Large intestine (tissue), 3 donors: Measurements from ENCODE around the gene YIPF2. TPM values are rescaled to one million over a fixed set of nuclear protein-coding genes. Genes with fewer than 3 reads are reported as not detected.

Experiments
- DNase-seq, 2 donors: peaks; one replicate each; pipeline versions ENCODE4 v3.0.0 to v3.0.0-alpha.2; 2013
- H3K27ac ChIP-seq: one replicate; pipeline ENCODE4 v1.5.1; 2013; ENCODE audit warnings: low read length
- H3K27me3 ChIP-seq: 2 replicates; pipeline ENCODE4 v1.6.1; 2013; ENCODE audit warnings: low read length; ENCODE audit not compliant: control insufficient read depth, insufficient read depth
- H3K36me3 ChIP-seq: 2 replicates; pipeline ENCODE4 v1.6.1; 2013; ENCODE audit warnings: low read length; ENCODE audit not compliant: control insufficient read depth, insufficient read depth
- H3K4me1 ChIP-seq: one replicate; pipeline ENCODE4 v1.6.1; 2013; ENCODE audit warnings: low read length; ENCODE audit not compliant: control insufficient read depth, insufficient read depth
- H3K4me3 ChIP-seq: one replicate; pipeline ENCODE4 v1.5.1; 2013; ENCODE audit warnings: low read length
- H3K9me3 ChIP-seq: one replicate; pipeline ENCODE4 v1.6.1; 2013; ENCODE audit warnings: mild to moderate bottlenecking, low read depth, low read length, moderate library complexity; ENCODE audit not compliant: control insufficient read depth
- WGBS: methylation state at CpG from one replicate; pipeline ENCODE4 v1.1.5; 2013; ENCODE audit warnings: low lambda C conversion rate; ENCODE audit not compliant: insufficient coverage; 5-methylcytosine and 5-hydroxymethylcytosine counted together
- polyA plus RNA-seq: library from polyadenylated mRNA; unstranded; fragments of 120-200 nt; gene quantifications from one replicate; pipeline ENCODE4 v1.2.1, GENCODE V29; 2013

YIPF2 gene
- polyA plus RNA-seq, 1 donor, result 48.6 TPM

- peaks cover 80% of the 10 kb centered on the region for H3K36me3 ChIP-seq
These were observed 7.1 kb downstream of the YIPF2 start for GRCh38 chr19:10921199-10921909.

GRCh38 chr19:10920781-10921180 lies 7.7 kb downstream of the YIPF2 start:
- Histone ChIP-seq H3K4me1 (peaks cover 3% of the 10 kb centered on the region), H3K36me3 (peaks cover 86% of the 10 kb centered on the region), H3K27me3 (no peaks in the 10 kb centered on the region), H3K27ac (no peak overlapping the region), H3K4me3 (no peak overlapping the region), H3K9me3 (no peaks in the 10 kb centered on the region)
- no peak for DNase-seq
- no CpG with 5 or more reads among the region's 16 CpGs for WGBS

More at GRCh38 chr19:10921199-10921909, 7.1 kb downstream of the YIPF2 start:
- Histone ChIP-seq H3K27me3 (no peaks in the 10 kb centered on the region), H3K27ac (no peak overlapping the region), H3K9me3 (no peaks in the 10 kb centered on the region), H3K4me1 (no peaks in the 10 kb centered on the region), H3K4me3 (no peak overlapping the region)
- DNase-seq, result no peak
- WGBS, result 76% methylated on average over 3 of the region's 43 CpGs

- no CpG with 5 or more reads among the region's 10 CpGs for WGBS
- no peak for DNase-seq
- peaks cover 86% of the 10 kb centered on the region for H3K36me3 ChIP-seq
These were observed 8.2 kb downstream of the YIPF2 start for GRCh38 chr19:10920288-10920655.

GRCh38 chr19:10919352-10920287 lies 8.8 kb downstream of the YIPF2 start:
- WGBS, result no CpG with 5 or more reads among the region's 26 CpGs
- DNase-seq, result no peak
- no peak overlapping the region for H3K4me3 ChIP-seq
- H3K27ac ChIP-seq, result no peak overlapping the region
- H3K9me3 ChIP-seq, result no peaks in the 10 kb centered on the region
- H3K27me3 ChIP-seq, result no peaks in the 10 kb centered on the region
- H3K36me3 ChIP-seq, result peaks cover 87% of the 10 kb centered on the region
- peaks cover 9% of the 10 kb centered on the region for H3K4me1 ChIP-seq

More at GRCh38 chr19:10920288-10920655, 8.2 kb downstream of the YIPF2 start:
- Histone ChIP-seq H3K27ac (no peak overlapping the region), H3K9me3 (no peaks in the 10 kb centered on the region), H3K27me3 (no peaks in the 10 kb centered on the region), H3K4me3 (no peak overlapping the region), H3K4me1 (peaks cover 4% of the 10 kb centered on the region)

- no peak overlapping the region for H3K4me3 ChIP-seq
- peaks cover 84% of the 10 kb centered on the region for H3K36me3 ChIP-seq
- H3K9me3 ChIP-seq, result no peaks in the 10 kb centered on the region
- no peaks in the 10 kb centered on the region for H3K27me3 ChIP-seq
- DNase-seq, result no peak
- H3K4me1 ChIP-seq, result peaks cover 9% of the 10 kb centered on the region
- H3K27ac ChIP-seq, result no peak overlapping the region
- WGBS, result no CpG with 5 or more reads among the region's 11 CpGs
These were observed 10.1 kb downstream of the YIPF2 start for GRCh38 chr19:10918359-10918758.

- no peak overlapping the region for H3K4me3 ChIP-seq
- no peak for DNase-seq
- WGBS, result no CpG with 5 or more reads among the region's 6 CpGs
- no peaks in the 10 kb centered on the region for H3K27me3 ChIP-seq
- no peaks in the 10 kb centered on the region for H3K9me3 ChIP-seq
- no peak overlapping the region for H3K27ac ChIP-seq
- H3K4me1 ChIP-seq, result peaks cover 9% of the 10 kb centered on the region
- peaks cover 84% of the 10 kb centered on the region for H3K36me3 ChIP-seq
These were observed 11.8 kb downstream of the YIPF2 start for GRCh38 chr19:10916602-10917001.

- no peak overlapping the region for H3K4me3 ChIP-seq
- peaks cover 9% of the 10 kb centered on the region for H3K4me1 ChIP-seq
- no peak overlapping the region for H3K27ac ChIP-seq
- no peaks in the 10 kb centered on the region for H3K27me3 ChIP-seq
- no CpG with 5 or more reads among the region's 19 CpGs for WGBS
- peaks cover 79% of the 10 kb centered on the region for H3K36me3 ChIP-seq
- peak; percentile 31 to 50 for DNase-seq
- no peaks in the 10 kb centered on the region for H3K9me3 ChIP-seq
These were observed 13.0 kb downstream of the YIPF2 start for GRCh38 chr19:10915130-10916091.

GRCh38 chr19:10913716-10914340 lies 14.6 kb downstream of the YIPF2 start:
- Histone ChIP-seq H3K27ac (no peak overlapping the region), H3K4me3 (no peak overlapping the region), H3K27me3 (no peaks in the 10 kb centered on the region), H3K4me1 (peaks cover 9% of the 10 kb centered on the region), H3K9me3 (no peaks in the 10 kb centered on the region), H3K36me3 (peaks cover 71% of the 10 kb centered on the region)
- no CpG with 5 or more reads among the region's 24 CpGs for WGBS
- no peak for DNase-seq

- no peaks in the 10 kb centered on the region for H3K27me3 ChIP-seq
- no peaks in the 10 kb centered on the region for H3K9me3 ChIP-seq
- no peak overlapping the region for H3K27ac ChIP-seq
- H3K36me3 ChIP-seq, result peaks cover 74% of the 10 kb centered on the region
- DNase-seq, result no peak
- peaks cover 9% of the 10 kb centered on the region for H3K4me1 ChIP-seq
- no peak overlapping the region for H3K4me3 ChIP-seq
- no CpG with 5 or more reads among the region's 18 CpGs for WGBS
These were observed 15.8 kb downstream of the YIPF2 start for GRCh38 chr19:10912619-10913018.
